ENCODE results near the gene MRLN. TPM values are rescaled to one million over a fixed set of nuclear protein-coding genes. Genes with fewer than 3 reads are reported as not detected.

The MRLN gene
- total RNA-seq, 1 donor, result not detected

DNA sequence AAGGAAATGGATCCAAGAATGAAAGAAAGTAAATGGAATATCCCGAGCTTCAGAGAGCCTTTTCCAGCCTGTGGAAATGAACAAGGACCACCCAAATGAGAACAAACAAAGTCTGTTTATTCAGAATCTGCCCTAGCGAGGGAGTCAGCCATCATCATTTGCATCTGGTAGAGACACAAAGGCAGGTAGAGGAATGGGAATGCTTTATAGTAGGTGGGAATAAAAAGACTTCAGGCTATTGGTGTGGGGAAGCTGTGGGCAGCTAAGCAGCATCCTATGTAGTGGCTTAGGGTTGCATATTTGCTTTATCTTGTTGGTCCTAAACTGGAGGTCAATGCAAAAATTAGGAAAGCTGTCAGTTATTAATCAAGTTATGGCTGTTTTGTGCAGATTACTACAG is 9.2 kb upstream of the MRLN start:
- DNase-seq (ENCODE audit: low read depth), result no peak
- TF ChIP-seq, protein P1, sequence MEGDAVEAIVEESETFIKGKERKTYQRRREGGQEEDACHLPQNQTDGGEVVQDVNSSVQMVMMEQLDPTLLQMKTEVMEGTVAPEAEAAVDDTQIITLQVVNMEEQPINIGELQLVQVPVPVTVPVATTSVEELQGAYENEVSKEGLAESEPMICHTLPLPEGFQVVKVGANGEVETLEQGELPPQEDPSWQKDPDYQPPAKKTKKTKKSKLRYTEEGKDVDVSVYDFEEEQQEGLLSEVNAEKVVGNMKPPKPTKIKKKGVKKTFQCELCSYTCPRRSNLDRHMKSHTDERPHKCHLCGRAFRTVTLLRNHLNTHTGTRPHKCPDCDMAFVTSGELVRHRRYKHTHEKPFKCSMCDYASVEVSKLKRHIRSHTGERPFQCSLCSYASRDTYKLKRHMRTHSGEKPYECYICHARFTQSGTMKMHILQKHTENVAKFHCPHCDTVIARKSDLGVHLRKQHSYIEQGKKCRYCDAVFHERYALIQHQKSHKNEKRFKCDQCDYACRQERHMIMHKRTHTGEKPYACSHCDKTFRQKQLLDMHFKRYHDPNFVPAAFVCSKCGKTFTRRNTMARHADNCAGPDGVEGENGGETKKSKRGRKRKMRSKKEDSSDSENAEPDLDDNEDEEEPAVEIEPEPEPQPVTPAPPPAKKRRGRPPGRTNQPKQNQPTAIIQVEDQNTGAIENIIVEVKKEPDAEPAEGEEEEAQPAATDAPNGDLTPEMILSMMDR (IDR thresholded peaks at IDR 0.05; ENCODE audit: insufficient read depth, low read length), result no peak
- no peak overlapping the region for H3K4me3 ChIP-seq (ENCODE audit: low read depth, low read length)

DNA sequence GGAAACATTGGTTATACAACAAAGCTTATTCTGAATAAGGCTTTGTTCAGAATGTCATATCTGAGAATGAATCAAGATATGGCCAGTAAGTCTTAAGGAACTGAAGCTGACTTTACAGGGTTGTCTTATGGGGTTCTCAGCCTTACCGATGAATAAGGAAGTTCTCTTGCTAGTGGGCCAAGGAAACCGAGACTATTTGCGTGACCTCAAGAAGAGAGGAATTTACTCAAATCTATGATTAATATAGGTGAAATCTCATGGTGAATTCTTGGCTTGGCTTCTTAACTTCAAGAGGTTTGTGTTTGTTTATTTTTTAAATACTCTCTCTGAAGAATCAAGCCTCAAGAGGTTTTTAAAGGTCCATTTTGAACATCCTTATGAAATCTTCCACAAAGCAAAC is 4.7 kb upstream of the MRLN start:
- H3K4me3 ChIP-seq (ENCODE audit: low read depth, low read length), result no peak overlapping the region
- DNase-seq (ENCODE audit: low read depth), result peak; percentile 61
- TF ChIP-seq, protein P1 (IDR thresholded peaks at IDR 0.05; ENCODE audit: insufficient read depth, low read length), result no peak

DNA sequence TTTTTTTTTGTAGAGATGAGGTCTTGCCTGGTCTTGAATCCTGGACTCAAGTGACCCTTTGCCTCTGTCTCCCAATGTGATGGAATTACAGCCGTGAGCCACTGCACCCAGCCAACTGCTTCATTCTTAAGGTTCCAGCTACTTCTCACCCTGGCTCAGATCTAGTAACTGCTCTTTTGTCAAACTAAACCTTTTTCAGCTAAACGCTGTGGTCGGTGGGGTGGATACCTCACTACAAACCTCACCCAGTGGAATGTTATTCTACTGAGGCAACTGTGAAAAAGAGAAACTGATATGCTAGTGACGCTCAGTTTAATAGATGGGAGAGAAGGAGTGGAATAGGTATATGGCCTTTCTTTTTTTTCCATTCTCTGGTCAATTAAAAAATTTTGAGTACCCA is 1.7 kb upstream of the MRLN start:
- no peak for DNase-seq (ENCODE audit: low read depth)
- no peak overlapping the region for H3K4me3 ChIP-seq (ENCODE audit: low read depth, low read length)
- TF ChIP-seq, protein P1 (IDR thresholded peaks at IDR 0.05; ENCODE audit: insufficient read depth, low read length), result no peak

DNA sequence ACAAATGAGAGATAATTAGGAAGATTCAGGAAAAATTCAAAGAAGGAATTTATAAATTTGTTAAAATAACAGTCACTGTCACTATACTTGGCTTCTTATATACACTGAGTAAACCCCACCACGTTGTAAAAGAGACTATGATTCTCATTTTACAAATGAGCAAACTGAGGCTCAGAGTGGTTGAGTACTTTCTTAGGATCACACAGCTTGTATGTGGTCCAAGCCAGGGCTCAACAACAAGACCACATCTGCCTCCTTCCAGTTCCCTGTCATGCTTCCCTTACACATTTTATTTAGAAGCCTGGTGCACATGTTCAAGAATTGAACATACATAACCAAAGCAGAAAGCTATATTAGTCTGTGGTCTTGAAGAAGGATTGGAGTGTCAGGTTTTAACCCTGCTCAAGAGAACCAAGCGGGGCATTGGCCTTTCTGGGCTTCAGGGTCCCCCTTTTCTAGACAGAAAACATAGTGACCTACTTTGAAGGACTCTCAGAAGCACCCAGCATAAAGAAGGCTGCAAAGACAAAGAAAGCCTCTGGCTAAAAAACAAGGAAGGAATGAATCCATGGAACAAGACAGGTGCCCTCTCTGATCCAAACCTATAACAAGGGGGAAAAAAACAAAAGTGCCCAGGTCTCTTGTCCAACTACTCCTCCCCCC is 846 bp downstream of the MRLN start:
- no peak for DNase-seq (ENCODE audit: low read depth)

DNA sequence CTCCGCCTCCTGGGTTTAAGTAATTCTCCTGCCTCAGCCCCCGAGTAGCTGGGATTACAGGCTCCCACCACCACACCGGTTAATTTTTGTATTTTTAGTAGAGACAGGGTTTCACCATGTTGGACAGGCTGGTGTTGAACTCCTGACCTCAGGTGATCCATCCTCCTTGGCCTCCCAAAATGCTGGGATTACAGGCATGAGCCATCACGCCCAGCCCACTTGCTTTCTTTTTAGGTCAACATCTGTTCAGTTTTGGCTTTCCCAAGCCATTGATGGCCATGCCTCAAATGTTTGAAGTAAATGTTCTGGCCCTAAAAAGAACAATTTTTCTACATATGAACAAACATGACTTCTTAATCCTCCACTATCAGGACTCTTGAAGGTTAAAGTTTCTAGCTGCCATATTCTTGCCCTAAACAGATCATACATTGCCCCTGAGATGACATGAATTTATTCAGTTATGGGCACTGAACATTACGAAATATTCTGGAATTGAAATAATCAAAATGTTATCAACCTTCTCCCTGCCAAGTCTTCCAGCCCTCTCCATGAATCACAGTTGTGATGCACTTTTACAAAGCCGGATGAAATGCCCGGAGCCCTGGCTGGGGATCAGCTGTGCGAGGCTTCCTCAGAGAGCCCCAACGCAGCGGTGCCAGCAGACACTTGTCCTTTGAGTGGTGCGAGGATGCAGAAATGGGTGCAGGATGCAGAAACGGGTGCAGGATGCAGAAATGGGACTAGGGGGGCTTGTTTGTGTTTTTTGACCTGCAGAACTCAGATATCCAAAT is 2.9 kb downstream of the MRLN start:
- no peak overlapping the region for H3K4me3 ChIP-seq (ENCODE audit: low read depth, low read length)
- DNase-seq (ENCODE audit: low read depth), result peak; percentile 35
- TF ChIP-seq, protein P1 (IDR thresholded peaks at IDR 0.05; ENCODE audit: insufficient read depth, low read length), result no peak

More for the DNA sequence above, 846 bp downstream of the MRLN start:
- no peak overlapping the region for H3K4me3 ChIP-seq (ENCODE audit: low read depth, low read length)
- TF ChIP-seq, protein P1 (IDR thresholded peaks at IDR 0.05; ENCODE audit: insufficient read depth, low read length), result no peak

DNA sequence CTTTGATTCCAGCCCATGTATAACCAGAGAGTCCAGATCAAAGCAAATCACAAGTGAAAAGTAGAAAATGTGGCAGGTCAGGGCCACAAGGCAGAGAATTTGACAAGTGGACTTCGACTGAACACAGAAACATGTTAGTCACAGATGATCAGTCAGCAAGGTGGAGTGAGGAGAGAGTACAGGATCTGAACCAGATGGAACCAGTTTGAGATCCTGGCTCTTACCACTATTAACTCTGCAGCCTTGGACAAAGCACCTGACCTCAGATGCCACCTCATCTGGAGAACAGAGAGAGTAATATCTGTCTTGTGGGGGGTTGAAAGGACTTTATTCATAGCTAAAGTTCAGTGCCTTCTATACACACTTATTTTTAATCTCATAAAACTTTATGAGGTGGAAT is 4.4 kb downstream of the MRLN start:
- TF ChIP-seq, protein P1 (IDR thresholded peaks at IDR 0.05; ENCODE audit: insufficient read depth, low read length), result no peak
- no peak overlapping the region for H3K4me3 ChIP-seq (ENCODE audit: low read depth, low read length)
- no peak for DNase-seq (ENCODE audit: low read depth)

Measured in fibroblast of the aortic adventitia (primary cell).